DMS53 (cell line): Measurements from ENCODE around the gene MAP3K10.
A peak's percentile ranks its signal among the peaks of the same experiment; 100 is the strongest.

Experiments
- DNase-seq: peaks from one replicate; lab custom pipeline; 2025; lab: John Stamatoyannopoulos, UW

The MAP3K10 gene

DNA sequence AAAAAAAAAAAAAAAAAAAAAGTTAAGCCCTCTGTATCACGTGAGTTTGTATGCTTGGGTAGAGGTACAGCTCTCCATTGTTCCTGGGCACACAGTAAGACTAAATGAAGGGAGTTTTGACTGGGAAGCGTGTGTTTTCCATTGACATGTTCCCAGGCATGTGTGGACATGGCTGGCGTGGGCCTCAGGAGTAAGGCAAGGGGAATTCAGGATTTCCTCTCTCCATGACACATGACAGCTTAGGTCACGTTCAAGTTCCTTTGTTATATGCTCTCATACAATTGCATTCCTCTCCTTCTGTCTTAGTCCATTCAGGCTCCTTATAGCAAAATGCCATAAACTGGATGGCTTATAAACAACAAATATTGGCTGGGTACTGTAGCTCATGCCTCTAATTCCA lies 17.1 kb upstream of the MAP3K10 start:
- no peak for DNase-seq

GRCh38 chr19:40175820-40176219 lies 15.4 kb upstream of the MAP3K10 start:
- DNase-seq: no peak

DNA sequence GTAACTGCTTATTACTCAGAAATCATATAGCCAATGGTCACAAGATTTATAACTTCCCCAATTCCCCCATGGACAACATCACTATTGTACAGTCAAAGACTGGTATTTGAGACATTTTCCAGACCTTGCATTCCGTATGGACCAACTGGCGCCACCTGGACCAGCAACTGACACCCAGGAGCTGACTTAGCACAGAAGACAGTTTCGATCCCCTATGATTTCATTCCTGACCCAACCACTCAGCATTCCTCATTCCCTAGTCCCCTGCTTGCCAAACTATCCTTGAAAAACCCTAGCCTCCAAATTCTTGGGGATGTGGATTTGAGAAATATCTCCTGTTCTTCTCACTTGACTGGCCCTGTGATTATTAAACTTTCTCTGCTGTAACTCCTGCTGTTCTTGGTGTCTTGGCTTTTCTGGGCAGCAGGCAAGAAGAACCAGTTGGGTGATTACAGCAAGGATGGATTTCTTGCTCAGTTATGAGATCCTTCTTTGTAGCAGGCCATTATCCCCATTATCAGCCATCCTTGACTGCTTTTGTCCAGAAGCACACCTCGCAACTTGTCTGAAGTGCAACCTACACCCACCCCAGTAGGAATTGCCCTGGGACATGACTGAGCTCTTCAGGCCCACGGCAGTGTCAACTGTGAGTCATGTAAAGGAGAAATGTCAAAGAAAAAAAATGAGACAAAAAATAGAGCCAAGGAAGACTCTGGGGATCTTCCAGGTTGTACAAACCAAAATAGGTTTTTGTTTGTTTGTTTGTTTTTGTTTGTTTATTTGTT lies 13.7 kb upstream of the MAP3K10 start:
- peak; percentile 31 for DNase-seq

DNA sequence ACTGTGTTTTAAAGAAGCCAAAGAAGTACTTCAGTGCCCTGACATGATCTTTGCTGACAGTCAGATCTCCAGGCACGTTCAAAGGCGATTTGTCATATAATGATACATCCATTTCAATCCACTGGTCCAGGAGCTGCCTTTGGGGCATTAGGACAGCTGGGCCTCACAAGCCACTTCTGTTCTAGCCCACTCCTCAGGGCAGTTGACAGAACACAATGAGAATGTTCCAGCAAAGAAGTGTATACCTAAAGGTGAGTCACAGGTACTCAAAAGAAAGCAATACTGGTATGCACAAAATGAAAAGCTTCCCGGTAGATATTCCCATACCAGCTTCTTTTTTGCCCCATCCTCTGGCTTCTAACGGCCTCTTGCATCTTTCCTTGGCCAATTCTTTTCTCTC lies 12.5 kb upstream of the MAP3K10 start:
- DNase-seq: peak; percentile 69

- DNase-seq: no peak
These were observed 7.0 kb upstream of the MAP3K10 start for GRCh38 chr19:40184273-40184672.

- peak; percentile 72 for DNase-seq
These were observed 815 bp downstream of the MAP3K10 start for GRCh38 chr19:40191836-40192646.

- DNase-seq: no peak
These were observed 1.7 kb downstream of the MAP3K10 start for GRCh38 chr19:40192758-40193586.

DNA sequence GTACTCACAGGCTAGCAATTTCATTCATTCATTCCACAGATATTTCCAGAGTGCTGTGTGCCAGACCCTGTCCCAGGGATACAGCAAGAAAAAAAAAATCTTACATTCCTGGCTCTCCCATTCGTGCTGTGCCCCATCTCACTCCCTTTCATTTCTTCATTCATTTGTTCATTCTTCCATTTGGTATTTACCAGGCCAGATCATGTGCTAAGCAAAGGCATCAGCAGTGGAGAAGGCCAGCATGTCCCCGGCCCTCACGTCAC lies 2.3 kb downstream of the MAP3K10 start:
- DNase-seq: no peak

DNA sequence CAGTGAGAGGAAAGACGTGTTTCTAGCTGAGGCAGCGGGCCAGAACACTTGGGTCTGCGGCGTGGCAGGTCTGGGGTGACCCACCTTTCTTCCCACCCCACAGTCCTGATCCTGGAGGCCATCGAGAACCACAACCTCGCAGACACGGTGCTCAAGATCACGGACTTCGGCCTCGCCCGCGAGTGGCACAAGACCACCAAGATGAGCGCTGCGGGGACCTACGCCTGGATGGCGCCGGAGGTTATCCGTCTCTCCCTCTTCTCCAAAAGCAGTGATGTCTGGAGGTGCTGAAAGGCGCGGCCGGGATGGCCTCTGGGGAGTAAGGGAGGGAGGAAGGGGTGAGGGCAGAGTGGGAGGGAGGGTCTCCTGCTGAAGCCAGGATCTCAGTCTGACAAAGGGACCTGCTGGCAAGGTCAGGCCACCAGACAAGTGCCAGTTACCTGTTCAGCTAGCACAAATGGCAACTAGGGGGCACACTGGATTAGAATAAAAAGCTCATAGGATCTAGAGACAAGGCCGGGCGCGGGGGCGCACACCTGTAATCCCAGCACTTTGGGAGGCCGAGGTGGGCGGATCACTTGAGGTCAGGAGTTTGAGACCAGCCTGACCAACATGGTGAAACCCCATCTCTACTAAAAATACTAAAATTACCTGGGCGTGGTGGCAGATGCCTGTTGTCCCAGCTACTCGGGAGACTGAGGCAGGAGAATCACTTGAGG lies 7.2 kb downstream of the MAP3K10 start:
- DNase-seq: no peak

DNA sequence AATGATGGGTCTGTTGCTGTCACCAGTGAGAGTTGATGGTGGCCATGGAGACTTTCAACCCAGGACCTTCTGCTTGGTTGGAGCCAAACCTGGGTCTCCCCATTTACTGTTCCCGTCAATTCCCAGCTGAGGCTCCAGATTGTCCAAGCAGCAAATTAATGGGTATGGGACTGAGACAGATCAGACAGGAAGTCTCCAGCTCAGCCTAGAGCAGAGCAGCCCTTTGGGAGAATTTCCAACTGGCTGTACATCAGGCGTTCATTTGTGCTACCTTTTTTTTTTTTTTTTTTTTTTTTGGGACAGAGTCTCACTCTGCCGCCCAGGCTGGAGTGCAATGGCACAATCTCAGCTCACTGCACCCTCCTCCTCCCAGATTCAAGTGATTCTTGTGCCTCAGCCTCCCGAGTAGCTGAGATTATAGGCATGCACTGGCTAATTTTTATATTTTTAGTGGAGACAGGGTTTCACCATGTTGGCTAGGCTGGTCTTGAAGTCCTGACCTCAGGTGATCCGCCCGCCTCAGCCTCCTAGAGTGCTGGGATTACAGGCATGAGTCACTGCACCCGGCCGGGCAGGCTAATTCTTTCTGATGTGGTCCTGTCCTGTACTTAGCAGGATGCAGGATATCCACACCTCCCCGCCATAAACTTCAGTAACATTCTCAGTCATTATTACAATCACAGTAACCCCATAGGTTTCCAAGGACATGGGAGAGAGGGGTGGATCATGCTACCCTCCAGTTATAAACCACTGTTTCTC lies 9.3 kb downstream of the MAP3K10 start:
- DNase-seq: no peak

GRCh38 chr19:40204381-40204780 lies 13.2 kb downstream of the MAP3K10 start:
- DNase-seq: no peak

GRCh38 chr19:40205760-40206159 lies 14.5 kb downstream of the MAP3K10 start:
- DNase-seq: no peak

- no peak for DNase-seq
These were observed 17.4 kb downstream of the MAP3K10 start for GRCh38 chr19:40208602-40209001.

DNA sequence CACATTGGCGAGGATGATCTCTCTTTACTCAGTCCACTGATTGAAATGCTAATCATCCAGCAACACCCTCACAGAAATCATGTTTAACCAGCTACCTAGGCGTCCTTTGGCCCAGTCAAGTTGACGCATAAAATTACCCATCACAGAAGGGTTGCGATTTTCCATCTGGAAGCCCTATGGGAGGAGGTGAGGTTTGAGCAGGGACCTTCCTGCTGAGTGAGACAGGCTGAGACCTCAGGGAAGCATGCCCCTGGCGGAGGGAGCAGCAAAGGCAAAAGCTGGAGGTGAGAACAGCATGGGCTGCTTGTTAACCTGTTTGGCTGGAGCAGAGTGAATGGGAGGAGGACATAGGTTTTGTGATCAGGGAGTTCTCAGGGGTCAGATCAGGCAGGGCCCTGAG lies 19.7 kb downstream of the MAP3K10 start:
- DNase-seq: peak; percentile 22

- no peak for DNase-seq
These were observed 22.1 kb downstream of the MAP3K10 start for GRCh38 chr19:40213251-40213829.

DNA sequence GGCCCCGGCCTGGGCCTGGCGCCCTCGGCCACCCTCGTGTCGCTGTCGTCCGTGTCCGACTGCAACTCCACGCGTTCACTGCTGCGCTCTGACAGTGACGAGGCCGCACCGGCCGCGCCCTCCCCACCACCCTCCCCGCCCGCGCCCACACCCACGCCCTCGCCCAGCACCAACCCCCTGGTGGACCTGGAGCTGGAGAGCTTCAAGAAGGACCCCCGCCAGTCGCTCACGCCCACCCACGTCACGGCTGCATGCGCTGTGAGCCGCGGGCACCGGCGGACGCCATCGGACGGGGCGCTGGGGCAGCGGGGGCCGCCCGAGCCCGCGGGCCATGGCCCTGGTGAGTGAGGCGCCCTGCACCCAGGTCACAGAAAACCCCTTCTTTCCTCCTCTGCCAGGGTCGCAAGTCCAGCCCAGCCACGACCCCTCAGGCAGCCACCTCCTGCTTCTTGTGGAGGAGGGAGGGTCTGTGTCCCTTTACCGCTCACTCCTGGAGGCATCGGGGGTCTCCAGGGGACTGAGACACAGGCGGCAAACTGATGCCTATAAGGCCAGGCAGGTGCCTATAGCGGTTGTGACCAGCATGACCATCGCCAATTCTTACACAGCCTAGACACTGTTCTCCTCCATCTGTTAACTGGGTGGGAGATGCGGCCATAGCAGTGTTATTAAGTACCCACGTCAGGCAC lies 22.8 kb downstream of the MAP3K10 start:
- no peak for DNase-seq

- no peak for DNase-seq
These were observed 23.7 kb downstream of the MAP3K10 start for GRCh38 chr19:40214936-40215335.

GRCh38 chr19:40216013-40216776 lies 25.0 kb downstream of the MAP3K10 start:
- peak; percentile 80 for DNase-seq

DNA sequence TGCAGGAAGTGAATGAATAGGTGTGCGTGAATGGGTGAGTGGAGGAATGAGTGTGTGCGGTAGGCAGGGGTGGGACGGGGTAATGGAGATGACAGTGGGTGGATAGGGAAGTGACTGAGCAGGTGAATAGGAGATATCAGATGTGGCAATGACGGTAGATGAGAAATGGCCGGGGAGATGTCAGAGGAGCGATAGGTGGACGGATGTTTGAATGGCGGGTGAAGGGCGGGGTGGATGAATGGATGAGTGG lies 25.5 kb downstream of the MAP3K10 start:
- DNase-seq: no peak
